Ishikawa (cell line): ENCODE results near the gene HCAR2.

Source experiments
- CEBPB ChIP-seq: IDR thresholded peaks from 2 replicates; pipeline ENCODE4 v1.6.1; 2012
- CREB1 ChIP-seq: IDR thresholded peaks from 2 replicates; pipeline ENCODE4 v1.6.1; 2012; ENCODE audit warnings: low read depth
- EGR1 ChIP-seq: IDR thresholded peaks from 2 replicates; pipeline ENCODE4 v1.6.1; 2012
- EP300 ChIP-seq: IDR thresholded peaks from 2 replicates; pipeline ENCODE4 v1.6.1; 2012; ENCODE audit warnings: borderline replicate concordance
- FOXM1 ChIP-seq: IDR thresholded peaks from 2 replicates; pipeline ENCODE4 v1.6.1; 2012; ENCODE audit warnings: low read depth, borderline replicate concordance
- MAX ChIP-seq: IDR thresholded peaks from 2 replicates; pipeline ENCODE4 v1.6.1; 2012
- NFIC ChIP-seq: IDR thresholded peaks from 2 replicates; pipeline ENCODE4 v1.6.1; 2012
- RAD21 ChIP-seq: IDR thresholded peaks from 2 replicates; pipeline ENCODE4 v1.6.1; 2012; ENCODE audit warnings: low read depth
- REST ChIP-seq: IDR thresholded peaks from 2 replicates; pipeline ENCODE4 v1.6.1; 2012; ENCODE audit warnings: low read depth, mild to moderate bottlenecking
- TAF1 ChIP-seq: IDR thresholded peaks from 2 replicates; pipeline ENCODE4 v1.6.1; 2012; ENCODE audit warnings: low read depth, mild to moderate bottlenecking
- TCF12 ChIP-seq: IDR thresholded peaks from 2 replicates; pipeline ENCODE4 v1.6.1; 2012; ENCODE audit warnings: low read depth
- TEAD4 ChIP-seq: IDR thresholded peaks from 2 replicates; pipeline ENCODE4 v1.6.1; 2012
- YY1 ChIP-seq: IDR thresholded peaks from 2 replicates; pipeline ENCODE4 v1.6.1; 2012; ENCODE audit warnings: low read depth
- ZBTB7A ChIP-seq: IDR thresholded peaks from 2 replicates; pipeline ENCODE4 v1.6.1; 2012; ENCODE audit warnings: low read depth
- TF ChIP-seq, protein P1 (sequence below): IDR thresholded peaks from 2 replicates; pipeline ENCODE4 v1.6.1; 2012

HCAR2 gene

DNA sequence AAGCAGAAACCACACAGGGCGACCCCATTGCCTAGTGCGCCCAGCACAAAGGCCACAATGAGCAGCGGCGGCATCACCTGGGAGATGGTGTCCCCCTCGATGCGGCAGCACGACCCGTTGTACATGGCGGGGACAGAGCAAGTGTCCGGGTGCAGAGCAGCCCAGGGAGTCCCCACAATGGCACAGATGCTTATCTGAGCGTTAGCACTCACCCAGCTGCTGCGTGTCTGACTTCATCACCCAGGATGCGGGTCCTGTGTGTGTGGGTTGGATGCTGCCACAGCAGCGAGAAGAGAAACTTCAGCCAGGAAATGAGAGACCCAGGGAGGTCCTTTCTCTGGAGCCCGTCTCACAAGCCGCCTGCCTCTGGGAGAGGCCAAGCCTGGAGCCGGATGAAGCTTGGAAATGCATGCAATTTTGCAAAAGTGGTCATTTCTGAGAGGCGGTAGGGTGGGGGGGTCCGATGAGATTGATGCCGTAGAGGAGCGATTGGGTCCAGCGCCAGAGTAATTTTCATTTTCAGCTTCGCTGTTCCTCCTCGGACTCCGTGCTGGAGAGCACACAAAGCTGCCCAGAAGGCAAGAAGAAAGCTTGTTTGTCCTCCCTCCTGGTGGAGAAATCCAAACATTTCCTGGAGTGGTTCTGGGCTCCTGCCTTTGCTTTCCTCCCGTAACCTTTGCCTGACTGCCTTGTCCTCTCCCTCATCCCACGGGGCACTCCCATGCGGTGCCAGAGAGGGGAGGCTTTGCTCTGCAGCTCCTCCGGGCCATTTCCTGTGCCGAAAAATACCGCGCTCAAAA lies 27.3 kb upstream of the HCAR2 start, which contains the start of gene HCAR1:
Gene HCAR1 (minus strand): TSS at position 630 of the 800 bp plus-strand sequence. CDS start 505 bp downstream, at position 125.
- TF ChIP-seq CEBPB: no peak
- no peak for TF ChIP-seq ZBTB7A

GRCh38 chr12:122729583-122730214 lies 26.5 kb upstream of the HCAR2 start:
- TF ChIP-seq, protein P1, sequence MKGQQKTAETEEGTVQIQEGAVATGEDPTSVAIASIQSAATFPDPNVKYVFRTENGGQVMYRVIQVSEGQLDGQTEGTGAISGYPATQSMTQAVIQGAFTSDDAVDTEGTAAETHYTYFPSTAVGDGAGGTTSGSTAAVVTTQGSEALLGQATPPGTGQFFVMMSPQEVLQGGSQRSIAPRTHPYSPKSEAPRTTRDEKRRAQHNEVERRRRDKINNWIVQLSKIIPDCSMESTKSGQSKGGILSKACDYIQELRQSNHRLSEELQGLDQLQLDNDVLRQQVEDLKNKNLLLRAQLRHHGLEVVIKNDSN: no peak

DNA sequence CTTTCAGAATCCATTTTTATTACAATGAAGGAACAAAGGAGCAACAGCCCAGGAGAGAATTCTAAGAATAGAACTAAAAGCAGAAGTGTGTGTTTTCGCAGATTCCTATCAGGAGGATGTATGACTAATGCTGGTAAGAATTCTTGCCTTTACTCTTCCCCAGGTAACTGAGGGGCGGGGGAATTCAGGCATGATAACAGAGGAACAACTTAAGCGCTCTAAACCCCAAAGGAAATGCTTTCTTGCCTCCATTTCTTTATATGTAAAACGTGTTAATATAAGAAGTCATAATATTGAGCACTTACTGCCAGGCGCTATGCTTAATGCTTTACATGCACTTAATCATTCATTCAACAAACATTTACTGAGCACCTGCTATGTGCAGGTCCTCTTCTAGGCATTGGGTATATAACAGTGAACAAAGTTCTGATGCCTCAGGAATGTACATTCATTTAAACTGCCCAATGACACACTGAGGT lies 23.0 kb upstream of the HCAR2 start:
- TF ChIP-seq TCF12: no peak
- TF ChIP-seq TEAD4: peak; percentile 35; the same call in 1 of the 2 replicates

DNA sequence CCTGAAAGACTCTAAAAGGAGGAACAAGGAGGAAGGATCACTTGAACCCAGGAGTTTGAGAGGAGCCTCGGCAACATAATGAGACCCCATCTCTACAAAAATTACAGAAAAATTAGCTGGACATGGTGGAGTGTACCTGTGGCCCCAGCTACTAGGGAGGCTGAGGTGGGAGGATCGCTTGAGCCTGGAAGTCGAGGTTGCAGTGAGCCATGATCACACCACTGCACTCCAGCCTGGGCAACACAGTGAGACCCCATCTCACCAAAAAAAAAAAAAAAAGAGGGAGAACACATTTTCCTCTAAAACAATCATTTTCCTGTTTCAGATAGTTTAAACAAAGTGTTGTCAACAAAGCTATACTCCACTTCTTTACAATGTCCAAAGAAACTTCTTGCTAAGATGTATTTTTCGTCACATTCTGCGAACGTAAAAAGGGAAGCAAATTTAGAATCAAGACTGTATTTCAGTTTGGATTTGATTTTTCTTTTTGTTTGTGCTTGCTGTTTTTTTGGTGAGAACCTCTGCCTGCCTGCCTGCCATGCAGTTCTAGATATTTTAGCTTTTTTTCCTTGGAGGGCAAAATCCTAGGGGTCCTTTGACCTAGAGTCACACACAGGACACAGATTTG lies 22.4 kb upstream of the HCAR2 start:
- no peak for TF ChIP-seq NFIC
- TF ChIP-seq ZBTB7A: no peak

- TF ChIP-seq REST (no peak), MAX (no peak), RAD21 (no peak), ZBTB7A (no peak), NFIC (no peak), TCF12 (no peak), EGR1 (no peak), TEAD4 (no peak)
- TF ChIP-seq, protein P1: no peak
Measured at GRCh38 chr12:122724641-122725243, 21.6 kb upstream of the HCAR2 start.

DNA sequence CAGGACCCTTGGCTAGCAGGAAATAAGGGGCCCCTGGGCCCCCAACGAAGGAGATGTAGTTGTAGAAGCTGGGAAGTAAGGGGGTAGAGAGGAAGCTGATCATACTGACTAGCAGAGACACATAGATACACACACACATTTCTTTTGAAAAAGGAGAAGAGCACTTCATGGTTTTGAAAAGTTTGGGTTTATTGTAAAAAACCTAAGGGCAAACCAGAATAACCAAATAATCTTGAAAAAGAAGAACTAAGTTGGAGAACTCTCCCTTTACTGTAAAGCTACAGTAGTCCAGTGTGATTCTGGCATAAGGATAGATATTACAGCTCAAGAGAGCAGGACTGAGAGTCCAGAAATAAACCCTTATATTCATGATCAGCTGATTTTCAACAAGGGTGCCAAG lies 19.2 kb upstream of the HCAR2 start:
- TF ChIP-seq, protein P1: no peak
- TF ChIP-seq TEAD4 (no peak), CREB1 (no peak), TCF12 (no peak), RAD21 (no peak), NFIC (no peak), CEBPB (no peak), EGR1 (no peak), FOXM1 (no peak), MAX (no peak), YY1 (no peak), TAF1 (no peak), REST (no peak), EP300 (no peak), ZBTB7A (no peak)
